Measurements from ENCODE around the gene ITPR3. TPM values are rescaled to one million over a fixed set of nuclear protein-coding genes. Genes with fewer than 3 reads are reported as not detected.

ITPR3 gene
- total and polyA plus RNA-seq, 2 of the 13 experiments (the other 11 are each of a cell fraction or from before 2014, with no cell fraction given) = 3.8 to 21.4 TPM

DNA sequence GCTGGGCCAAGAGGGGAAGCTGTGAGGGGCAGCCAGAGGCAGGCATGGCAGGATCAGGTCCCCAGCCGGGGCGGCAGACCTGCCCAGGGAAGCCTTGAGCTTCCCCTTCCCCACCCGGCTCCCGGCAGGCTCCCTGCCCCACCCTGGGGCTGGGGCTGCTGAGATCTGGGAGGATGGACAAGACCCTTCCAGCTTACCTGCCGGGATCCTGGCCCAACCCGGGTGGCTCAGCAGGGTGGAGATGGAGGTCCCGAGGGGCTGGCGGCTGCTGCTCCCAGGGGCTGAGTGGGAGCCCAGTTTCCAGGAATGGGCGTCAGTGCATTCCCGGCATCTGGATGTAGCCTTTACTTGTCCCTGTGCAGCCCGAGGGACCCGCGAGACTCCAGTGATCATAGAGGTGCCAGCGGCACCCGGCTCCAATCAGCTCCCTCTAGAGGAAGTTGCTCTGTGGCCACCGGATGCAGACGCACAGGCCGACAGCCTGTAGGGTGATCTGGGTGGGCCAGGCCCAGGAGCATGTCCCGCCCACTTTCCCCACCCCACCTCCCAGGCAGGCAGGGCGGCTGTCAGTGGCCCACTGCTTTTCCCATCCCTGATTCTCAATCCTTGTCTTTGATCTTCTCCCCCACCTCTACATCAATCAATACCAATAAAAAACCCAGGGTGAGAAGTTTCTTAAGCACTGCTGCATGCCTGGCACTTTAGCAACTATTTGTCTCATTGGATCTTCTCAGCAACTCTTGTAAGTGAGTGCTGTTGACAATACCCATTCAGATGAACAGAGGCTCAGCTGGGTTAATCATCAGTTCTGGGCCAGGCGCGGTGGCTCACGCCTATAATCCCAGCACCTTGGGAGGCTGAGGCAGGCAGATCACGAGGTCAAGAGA is 41.1 kb upstream of the ITPR3 start, which contains the start of gene BAK1 (continued):
- TF ChIP-seq ZNF280B (CRISPR knock-in tag; IDR thresholded peaks at IDR 0.05; ENCODE audit: borderline replicate concordance) (no peak), ZNF781 (CRISPR knock-in tag; IDR thresholded peaks at IDR 0.05; ENCODE audit: borderline replicate concordance, not compliant biosample characterization) (peak; percentile 32), TCF12 (IDR thresholded peaks at IDR 0.05) (no peak), TCF12 (CRISPR knock-in tag; IDR thresholded peaks at IDR 0.05) (no peak), ONECUT2 (CRISPR knock-in tag; IDR thresholded peaks at IDR 0.05) (no peak), GPN1 (CRISPR knock-in tag; IDR thresholded peaks at IDR 0.05; ENCODE audit: borderline replicate concordance) (no peak), THAP8 (CRISPR knock-in tag; IDR thresholded peaks at IDR 0.05; ENCODE audit: borderline replicate concordance) (no peak), ISL2 (CRISPR knock-in tag; IDR thresholded peaks at IDR 0.05) (peak; percentile 31; the same call in 1 of the 2 replicates), SMAD3 (CRISPR knock-in tag; IDR thresholded peaks at IDR 0.05) (no peak; the same call in 1 of the 2 replicates), CEBPB (IDR thresholded peaks at IDR 0.05; ENCODE audit: borderline replicate concordance, low read depth, low read length) (no peak), SSRP1 (CRISPR knock-in tag; IDR thresholded peaks at IDR 0.05) (no peak), ZNF724P (CRISPR knock-in tag; IDR thresholded peaks at IDR 0.05; ENCODE audit: borderline replicate concordance) (no peak), ZFYVE20 (CRISPR knock-in tag; IDR thresholded peaks at IDR 0.05; ENCODE audit: borderline replicate concordance, low read depth) (no peak), ZNF326 (CRISPR knock-in tag; IDR thresholded peaks at IDR 0.05; ENCODE audit: borderline replicate concordance) (no peak), HMG20A (CRISPR knock-in tag; IDR thresholded peaks at IDR 0.05; ENCODE audit: borderline replicate concordance) (no peak), SUZ12 (IDR thresholded peaks at IDR 0.05; ENCODE audit: low read depth, low read length) (no peak), KDM2A (CRISPR knock-in tag; IDR thresholded peaks at IDR 0.05; ENCODE audit: borderline replicate concordance, low read depth) (peak; percentile 94), GATAD1 (CRISPR knock-in tag; IDR thresholded peaks at IDR 0.05) (peak; percentile 82), ZNF550 (CRISPR knock-in tag; IDR thresholded peaks at IDR 0.05; ENCODE audit: borderline replicate concordance) (no peak), RBFOX2 (IDR thresholded peaks at IDR 0.05; ENCODE audit: low read depth, low read length) (peak; percentile 65)
- TF ChIP-seq, protein P1, sequence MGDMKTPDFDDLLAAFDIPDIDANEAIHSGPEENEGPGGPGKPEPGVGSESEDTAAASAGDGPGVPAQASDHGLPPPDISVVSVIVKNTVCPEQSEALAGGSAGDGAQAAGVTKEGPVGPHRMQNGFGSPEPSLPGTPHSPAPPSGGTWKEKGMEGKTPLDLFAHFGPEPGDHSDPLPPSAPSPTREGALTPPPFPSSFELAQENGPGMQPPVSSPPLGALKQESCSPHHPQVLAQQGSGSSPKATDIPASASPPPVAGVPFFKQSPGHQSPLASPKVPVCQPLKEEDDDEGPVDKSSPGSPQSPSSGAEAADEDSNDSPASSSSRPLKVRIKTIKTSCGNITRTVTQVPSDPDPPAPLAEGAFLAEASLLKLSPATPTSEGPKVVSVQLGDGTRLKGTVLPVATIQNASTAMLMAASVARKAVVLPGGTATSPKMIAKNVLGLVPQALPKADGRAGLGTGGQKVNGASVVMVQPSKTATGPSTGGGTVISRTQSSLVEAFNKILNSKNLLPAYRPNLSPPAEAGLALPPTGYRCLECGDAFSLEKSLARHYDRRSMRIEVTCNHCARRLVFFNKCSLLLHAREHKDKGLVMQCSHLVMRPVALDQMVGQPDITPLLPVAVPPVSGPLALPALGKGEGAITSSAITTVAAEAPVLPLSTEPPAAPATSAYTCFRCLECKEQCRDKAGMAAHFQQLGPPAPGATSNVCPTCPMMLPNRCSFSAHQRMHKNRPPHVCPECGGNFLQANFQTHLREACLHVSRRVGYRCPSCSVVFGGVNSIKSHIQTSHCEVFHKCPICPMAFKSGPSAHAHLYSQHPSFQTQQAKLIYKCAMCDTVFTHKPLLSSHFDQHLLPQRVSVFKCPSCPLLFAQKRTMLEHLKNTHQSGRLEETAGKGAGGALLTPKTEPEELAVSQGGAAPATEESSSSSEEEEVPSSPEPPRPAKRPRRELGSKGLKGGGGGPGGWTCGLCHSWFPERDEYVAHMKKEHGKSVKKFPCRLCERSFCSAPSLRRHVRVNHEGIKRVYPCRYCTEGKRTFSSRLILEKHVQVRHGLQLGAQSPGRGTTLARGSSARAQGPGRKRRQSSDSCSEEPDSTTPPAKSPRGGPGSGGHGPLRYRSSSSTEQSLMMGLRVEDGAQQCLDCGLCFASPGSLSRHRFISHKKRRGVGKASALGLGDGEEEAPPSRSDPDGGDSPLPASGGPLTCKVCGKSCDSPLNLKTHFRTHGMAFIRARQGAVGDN (CRISPR knock-in tag; IDR thresholded peaks at IDR 0.05) = peak; percentile 86
- TF ChIP-seq, protein P2, sequence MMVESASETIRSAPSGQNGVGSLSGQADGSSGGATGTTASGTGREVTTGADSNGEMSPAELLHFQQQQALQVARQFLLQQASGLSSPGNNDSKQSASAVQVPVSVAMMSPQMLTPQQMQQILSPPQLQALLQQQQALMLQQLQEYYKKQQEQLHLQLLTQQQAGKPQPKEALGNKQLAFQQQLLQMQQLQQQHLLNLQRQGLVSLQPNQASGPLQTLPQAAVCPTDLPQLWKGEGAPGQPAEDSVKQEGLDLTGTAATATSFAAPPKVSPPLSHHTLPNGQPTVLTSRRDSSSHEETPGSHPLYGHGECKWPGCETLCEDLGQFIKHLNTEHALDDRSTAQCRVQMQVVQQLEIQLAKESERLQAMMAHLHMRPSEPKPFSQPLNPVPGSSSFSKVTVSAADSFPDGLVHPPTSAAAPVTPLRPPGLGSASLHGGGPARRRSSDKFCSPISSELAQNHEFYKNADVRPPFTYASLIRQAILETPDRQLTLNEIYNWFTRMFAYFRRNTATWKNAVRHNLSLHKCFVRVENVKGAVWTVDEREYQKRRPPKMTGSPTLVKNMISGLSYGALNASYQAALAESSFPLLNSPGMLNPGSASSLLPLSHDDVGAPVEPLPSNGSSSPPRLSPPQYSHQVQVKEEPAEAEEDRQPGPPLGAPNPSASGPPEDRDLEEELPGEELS (CRISPR knock-in tag; IDR thresholded peaks at IDR 0.05) = peak; percentile 66; the same call in 1 of the 2 replicates

Measured in HepG2 (cell line).